ENCODE measurements around the gene PMIS2.
A peak's percentile ranks its signal among the peaks of the same experiment; 100 is the strongest.
"Not testable (repeated sequence)": the region's sequence is repeated elsewhere in the genome, so short reads cannot be mapped to it uniquely, and the experiment has no call there.

PMIS2 gene

DNA sequence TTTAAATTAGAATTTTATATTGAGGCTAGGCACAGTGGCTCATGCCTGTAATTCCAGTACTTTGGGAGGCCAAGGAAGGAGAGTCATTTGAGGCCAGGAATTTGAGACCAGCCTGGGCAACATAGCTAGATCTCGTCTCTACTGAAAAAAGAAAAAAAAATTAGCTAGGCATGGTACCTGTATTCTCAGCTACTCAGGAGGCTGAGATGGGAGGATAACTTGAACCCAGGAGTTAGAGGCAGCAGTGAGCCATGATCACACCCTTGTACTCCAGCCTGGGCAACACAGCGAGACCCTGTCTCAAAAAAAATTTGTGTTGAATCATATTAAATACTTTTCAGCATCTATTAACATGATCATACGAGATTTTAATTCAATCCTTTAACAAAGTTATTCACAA lies 4.9 kb downstream of the PMIS2 start:
- DNase-seq (ENCODE audit: low read depth in 2 of 2, low spot score in 1 of 2) = no peak

DNA sequence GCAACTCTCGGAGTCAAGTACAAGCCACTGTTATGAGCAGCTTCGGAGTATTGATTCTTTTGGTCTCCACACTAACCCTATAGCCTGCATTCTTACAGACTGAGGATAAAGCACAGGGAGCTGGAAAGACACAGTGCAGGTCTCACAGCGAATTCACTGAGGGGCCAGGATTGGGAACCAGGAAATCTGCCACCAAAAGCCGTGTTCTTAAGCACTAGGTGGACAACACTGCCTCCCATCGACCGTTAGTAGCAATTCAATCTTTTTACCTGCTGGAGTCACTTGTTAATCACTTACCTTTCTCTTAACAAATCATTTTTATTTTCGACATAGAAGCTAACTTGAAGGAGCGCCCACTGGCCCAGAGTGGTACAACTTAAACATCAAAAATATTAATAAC lies 6.3 kb downstream of the PMIS2 start:
- no peak for DNase-seq (ENCODE audit: low read depth in 2 of 2, low spot score in 1 of 2)

DNA sequence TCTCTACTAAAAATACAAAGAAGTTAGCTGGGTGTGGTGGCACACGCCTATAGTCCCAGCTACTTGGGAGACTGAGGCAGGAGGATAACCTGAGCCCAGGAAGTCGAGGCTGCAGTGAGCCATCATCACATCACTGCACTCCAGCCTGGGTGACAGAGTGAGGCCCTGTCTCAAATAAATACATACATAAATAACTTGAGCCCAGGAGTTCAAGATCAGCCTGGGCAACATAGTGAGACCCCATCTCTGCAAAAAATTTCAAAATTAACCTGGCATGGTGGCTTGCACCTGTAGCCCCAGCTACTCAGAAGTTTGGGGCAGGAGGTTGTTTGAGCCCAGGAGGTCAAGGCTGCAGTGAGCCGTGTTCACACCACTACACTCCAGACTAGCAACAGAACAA lies 9.1 kb downstream of the PMIS2 start:
- not testable (repeated sequence) for DNase-seq (ENCODE audit: low read depth in 2 of 2, low spot score in 1 of 2)

DNA sequence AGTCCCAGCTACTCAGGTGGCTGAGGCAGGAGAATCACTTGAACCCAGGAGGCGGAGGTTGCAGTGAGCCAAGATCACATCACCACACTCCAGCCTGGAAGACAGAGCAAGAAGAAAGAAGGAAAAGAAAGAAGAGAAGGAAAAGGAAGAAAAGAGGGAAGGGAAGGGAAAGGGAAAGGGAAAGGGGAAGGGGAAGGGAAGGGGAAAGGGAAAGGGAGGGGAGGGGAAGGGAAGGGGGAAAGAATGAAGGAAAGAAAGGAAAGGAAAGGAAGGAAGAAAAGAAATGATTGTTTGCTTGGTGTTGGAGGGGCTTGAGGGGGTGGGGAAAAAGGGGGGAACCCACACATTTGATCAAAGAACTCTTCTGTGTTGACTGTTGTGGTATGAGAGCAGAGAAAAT lies 10.0 kb downstream of the PMIS2 start:
- no peak for DNase-seq (ENCODE audit: low read depth in 2 of 2, low spot score in 1 of 2)

DNA sequence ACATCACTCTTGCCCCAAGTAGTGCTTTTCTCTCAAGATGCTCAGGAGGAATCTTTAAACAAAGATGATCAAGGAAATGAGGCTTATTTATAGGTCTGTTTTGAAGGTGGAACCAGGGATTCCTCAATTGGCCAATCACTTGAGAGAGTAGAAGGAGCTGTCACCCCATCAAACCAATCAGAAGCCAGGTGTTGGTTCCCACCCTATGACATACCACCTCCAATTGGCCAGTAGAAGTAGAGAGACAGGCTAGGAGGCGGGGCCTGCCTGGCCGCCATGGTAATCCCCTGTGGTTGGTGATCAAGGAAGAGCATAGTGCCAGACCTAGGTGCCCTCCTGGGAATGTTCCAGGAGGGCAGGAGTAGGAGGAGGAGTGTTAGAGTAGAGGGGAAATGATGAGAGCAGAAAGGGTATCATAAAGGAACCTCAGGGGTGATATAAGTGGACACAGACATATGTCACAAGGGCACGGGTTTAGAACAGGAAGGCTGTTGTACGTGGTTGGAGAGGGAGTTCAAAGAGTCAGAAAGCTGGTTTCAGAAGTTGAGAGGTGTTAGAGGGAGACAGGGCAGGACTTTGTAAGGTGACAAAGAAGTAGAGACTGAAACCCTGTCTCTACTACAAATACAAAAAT lies 10.5 kb downstream of the PMIS2 start:
- no peak for DNase-seq (ENCODE audit: low read depth in 2 of 2, low spot score in 1 of 2)

DNA sequence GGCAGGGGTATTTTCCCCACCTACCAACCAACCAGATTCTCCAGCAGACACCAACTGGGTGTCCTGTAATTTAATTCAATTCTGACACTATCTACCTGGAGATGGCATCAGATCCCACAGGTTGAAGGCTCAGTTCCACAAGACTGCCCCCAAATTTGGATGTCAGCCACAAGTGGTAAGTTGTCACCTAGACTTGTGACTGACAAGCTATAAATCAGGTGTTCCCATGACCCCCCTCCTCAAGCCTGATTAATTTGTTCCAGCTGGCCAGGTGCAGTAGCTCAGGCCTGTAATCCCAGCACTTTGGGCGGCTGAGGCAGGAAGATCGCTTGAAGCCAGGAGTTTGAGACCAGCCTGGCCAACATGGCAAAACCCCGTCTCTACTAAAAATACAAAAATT lies 16.0 kb downstream of the PMIS2 start:
- DNase-seq (ENCODE audit: low read depth in 2 of 2, low spot score in 1 of 2) = no peak

DNA sequence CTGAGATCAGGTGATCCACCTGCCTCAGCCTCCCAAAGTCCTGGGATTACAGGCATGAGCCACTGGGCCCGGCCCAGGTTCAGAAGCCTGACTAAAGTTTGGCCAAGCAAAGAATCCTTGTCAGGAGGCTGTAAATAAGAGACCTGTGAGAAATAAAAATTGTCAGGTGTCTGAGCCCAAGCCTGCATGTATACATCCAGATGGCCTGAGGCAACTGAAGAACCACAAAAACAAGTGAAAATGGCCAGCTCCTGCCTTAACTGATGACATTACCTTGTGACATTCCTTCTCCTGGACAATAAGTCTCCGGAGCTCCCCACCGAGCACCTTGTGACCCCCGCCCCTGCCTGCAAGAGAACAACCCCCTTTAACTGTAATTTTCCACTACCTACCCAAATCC lies 18.5 kb downstream of the PMIS2 start:
- not testable (repeated sequence) for DNase-seq (ENCODE audit: low read depth in 2 of 2, low spot score in 1 of 2)

DNA sequence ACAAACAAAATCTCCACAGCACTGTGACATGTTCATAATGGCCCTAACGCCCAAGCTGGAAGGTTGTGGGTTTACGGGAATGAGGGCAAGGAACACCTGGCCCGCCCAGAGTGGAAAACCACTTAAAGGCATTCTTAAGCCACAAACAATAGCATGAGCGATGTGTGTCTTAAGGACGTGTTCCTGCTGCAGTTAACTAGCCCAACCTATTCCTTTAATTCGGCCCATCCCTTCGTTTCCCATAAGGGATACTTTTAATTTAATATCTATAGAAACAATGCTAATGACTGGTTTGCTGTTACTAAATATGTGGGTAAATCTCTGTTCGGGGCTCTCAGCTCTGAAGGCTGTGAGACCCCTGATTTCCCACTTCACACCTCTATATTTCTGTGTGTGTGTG lies 21.2 kb downstream of the PMIS2 start:
- DNase-seq (ENCODE audit: low read depth in 2 of 2, low spot score in 1 of 2) = not testable (repeated sequence)

DNA sequence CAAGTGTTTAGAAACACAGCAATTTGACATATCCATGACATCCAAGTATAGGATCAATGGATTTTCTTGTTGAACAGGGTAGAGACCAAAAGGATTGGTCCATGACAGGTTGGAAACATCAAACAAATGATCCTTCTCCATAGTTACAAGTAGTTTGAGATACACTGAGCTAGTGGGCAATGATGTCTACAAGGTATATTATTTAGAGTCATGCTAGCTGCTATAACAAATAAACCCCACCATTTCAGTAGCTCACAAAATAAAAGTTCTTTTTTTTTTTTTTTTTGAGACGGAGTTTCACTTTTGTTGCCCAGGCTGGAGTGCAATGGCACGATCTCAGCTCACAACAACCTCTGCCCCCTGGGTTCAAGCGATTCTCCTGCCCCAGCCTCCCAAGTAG lies 21.7 kb downstream of the PMIS2 start:
- DNase-seq (ENCODE audit: low read depth in 2 of 2, low spot score in 1 of 2) = no peak

DNA sequence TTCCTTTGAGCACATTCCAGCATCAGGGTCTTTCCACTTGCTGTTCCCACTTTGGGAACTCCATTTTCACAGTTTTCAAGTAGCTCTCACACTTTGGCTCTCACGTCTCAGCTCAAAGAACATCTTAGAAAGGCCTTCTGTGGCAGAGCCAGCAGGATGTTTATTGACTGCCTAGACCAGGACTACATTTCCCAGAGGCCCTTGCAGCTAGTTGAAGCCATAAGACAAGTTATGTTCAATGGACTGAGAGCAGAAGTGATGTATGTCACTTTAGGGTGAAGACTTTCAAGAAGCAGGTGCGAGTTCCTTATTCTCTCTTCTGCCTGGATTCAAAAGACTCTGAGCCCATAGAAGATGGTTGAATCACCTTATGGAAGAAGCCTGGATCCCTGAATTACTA lies 22.3 kb downstream of the PMIS2 start:
- no peak for DNase-seq (ENCODE audit: low read depth in 2 of 2, low spot score in 1 of 2)

DNA sequence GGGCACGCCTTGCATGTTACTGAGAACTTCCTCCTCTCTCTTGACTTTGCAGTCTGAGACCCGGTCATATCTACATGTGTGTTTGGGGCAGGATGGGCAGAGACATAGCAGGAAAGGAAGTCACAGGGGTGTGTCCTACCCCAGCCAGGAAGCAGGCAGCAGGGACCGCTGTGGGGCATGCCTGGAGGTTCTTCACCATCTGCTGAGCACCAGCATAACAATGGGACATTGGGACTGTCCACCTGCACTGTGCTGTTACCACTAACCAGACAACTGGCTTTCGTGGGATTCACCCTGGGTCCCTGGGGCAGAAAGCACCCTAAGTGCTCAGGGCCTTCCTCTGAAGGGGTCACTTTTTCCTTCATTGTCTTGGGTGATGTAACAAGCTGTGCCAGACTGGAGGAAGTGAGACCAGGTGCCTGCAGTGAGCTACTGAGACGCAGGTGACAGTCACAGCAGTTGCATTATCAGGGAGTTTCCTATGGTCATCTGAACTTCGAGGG lies 23.9 kb downstream of the PMIS2 start:
- no peak for DNase-seq (ENCODE audit: low read depth in 2 of 2, low spot score in 1 of 2)

DNA sequence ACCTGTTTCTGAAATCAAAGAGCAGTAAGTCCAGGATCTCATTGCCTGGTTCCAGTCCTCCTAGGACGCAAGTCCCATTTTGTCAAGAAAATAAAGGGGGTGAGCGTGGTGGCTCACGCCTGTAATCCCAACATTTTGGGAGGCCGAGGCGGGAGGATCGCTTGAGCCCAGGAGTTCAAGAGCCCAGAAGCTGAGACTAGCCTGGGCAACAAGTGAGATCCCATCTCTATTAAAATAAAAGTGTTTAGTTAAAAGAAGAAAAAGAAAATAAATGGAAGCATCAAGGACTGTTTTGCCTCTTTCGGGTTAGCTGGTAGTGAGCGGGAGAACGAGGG lies 26.2 kb downstream of the PMIS2 start:
- DNase-seq (ENCODE audit: low read depth in 2 of 2, low spot score in 1 of 2) = no peak

DNA sequence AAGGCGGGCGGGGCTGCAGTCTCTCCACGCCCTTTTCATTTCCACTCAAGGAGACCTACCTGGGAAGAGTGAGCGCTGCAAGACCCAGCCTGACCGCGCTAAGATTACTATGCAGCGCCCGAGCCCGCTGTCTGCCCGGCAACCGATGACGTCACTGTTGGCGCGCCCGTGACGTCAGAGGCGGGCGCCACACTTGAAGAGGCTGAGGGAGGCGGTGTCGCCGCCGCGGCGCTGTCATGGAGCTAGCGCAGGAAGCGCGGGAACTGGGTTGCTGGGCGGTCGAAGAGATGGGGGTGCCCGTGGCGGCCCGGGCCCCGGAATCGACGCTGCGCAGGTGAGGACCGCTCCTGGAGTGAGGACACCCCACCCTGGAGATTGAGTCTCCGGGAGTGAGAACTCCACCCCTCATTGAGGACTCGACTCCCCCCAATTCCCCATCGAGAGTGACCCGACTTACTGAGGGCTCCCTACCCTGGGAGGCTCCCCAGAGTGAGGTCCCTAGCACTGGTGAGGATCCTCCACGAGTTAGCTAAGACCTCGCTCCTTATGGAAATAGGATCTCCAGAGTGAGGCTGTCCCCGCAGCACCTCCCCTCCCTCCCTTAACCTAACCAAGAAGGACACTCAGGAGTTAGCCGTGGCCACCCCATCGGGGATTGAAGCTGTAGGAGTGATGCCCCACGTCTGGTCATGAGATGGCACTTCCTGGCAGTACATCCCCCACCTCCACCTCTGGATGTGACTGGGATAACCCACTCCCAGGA lies 26.8 kb downstream of the PMIS2 start, which contains the start of gene HAUS5:
HAUS5 (plus strand) TSS at position 177 of the 763 bp plus-strand sequence; CDS start at position 237, 60 bp downstream.
- DNase-seq (ENCODE audit: low read depth in 2 of 2, low spot score in 1 of 2) = peak; percentile 87 to 94

DNA sequence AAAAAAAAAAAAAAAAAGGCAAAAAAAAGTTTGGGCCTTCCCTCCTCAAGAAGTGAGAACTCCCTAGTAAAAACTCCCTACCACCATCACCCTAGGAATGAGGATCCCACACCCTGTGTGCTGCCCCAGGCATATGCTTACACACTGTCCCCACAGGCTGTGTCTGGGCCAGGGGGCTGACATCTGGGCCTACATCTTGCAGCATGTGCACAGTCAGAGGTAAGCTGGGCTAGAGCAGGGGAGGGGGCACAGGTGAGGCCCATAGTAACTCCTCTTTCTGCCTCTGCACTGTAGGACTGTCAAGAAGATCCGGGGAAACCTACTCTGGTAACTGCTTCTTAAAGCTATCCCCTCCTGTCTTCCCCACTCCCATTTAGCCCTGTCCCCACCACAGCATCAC lies 27.6 kb downstream of the PMIS2 start:
- DNase-seq (ENCODE audit: low read depth in 2 of 2, low spot score in 1 of 2) = no peak

DNA sequence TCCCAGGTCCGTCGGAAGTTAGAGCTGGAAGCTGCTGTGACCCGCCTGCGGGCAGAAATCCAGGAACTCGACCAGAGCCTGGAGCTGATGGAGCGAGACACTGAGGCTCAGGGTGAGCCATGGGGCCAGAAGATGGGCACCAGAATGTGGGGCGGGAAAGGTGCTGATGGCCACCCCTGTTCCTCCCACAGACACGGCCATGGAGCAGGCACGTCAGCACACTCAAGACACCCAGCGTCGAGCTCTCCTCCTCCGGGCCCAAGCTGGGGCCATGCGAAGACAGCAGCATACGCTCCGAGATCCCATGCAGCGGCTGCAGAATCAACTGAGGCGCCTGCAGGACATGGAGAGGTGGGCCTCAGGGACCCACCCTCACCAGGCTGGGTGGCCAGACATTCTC lies 29.1 kb downstream of the PMIS2 start:
- DNase-seq (ENCODE audit: low read depth in 2 of 2, low spot score in 1 of 2) = no peak

DNA sequence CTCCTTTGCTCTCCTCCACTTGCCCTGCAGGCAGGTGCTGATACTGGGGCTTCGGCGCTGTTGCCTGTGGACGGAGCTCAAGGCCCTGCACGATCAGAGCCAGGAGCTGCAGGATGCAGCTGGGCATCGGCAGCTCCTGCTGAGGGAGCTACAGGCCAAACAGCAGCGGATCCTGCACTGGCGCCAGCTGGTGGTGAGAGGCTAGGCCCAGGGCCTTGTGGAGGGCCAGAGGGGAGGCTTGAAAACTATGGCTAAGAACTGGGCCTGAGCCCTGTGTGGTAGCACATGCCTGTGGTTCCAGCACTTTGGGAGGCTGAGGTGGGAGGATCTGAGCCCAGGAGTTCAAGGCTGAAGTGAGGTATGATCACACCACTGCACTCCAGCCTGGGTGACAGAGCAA lies 32.9 kb downstream of the PMIS2 start:
- no peak for DNase-seq (ENCODE audit: low read depth in 2 of 2, low spot score in 1 of 2)

DNA sequence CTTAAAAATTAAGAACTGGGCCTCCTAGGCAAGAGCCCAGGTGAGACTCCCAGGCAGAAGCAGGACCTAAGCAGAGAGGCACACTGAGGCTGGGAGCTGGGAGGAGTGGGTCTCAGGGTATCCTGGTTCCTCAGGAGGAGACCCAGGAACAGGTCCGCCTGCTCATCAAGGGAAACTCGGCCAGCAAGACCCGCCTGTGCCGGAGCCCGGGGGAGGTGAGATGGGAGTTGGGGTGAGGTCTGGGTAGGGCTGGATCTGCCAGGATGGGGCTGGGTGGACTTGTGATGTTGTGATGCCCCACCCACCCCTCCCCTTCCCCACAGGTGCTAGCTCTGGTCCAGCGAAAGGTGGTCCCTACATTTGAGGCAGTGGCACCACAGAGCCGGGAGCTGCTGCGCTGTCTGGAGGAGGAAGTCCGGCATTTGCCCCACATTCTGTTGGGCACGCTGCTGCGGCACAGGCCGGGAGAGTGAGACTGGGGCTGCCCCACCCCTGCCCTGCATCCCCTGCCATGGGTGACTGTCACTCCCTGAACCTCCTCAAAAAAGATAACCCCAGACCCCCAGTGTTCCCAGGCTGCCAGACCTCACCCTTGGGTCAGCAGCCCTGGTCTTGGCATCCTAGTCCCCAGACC lies 33.4 kb downstream of the PMIS2 start:
- DNase-seq (ENCODE audit: low read depth in 2 of 2, low spot score in 1 of 2) = no peak

DNA sequence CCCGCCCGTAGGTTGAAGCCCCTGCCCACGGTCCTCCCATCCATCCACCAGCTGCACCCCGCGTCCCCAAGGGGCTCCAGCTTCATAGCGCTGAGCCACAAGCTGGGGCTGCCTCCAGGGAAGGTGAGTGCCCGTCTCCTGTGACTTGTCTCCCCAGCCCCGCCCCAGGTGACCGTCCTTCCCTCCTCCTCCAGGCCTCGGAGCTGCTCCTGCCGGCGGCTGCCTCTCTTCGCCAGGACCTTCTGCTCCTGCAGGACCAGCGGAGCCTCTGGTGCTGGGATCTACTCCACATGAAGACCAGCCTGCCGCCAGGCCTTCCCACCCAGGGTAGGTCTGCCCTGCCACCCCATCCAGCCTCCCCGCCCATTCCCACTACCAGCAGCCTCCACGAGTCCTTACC lies 34.0 kb downstream of the PMIS2 start:
- DNase-seq (ENCODE audit: low read depth in 2 of 2, low spot score in 1 of 2) = no peak

DNA sequence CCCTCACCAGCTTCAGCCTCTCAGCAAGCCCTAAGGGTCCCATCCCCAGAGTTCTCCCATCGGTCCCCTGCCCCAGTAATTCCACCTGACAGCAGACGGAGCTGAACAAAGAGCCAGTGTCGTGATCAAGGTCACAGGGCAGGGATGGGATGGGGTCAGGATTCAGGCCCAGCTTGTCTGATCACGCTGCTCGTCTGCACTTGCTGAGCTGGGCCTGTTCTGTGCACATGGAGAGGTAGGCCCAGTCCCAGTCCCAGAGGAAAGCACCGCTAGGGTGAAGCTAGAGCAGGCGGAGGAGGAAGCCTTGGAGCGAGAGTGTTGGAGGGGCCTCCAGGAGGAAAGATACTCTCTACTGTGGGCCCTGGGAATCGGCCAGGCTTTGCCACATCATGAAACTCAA lies 35.7 kb downstream of the PMIS2 start:
- DNase-seq (ENCODE audit: low read depth in 2 of 2, low spot score in 1 of 2) = no peak

DNA sequence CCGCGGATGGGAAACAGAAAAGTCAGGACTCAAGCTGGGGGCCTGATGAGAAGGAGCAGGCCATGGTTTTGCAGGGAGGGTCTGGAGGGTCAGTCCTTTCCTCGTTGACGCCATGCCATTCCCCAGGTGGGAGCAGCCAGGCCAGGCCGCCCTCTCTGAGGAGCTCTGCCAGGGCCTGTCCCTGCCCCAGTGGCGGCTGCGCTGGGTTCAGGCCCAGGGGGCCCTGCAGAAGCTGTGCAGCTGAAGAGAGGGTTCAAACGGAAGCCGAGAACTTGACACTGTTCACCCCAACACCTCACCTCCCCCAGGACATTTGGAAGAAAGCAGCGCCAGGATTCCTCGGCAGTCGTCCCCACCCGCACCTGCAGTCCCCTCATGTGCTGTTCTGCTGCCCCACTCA lies 36.8 kb downstream of the PMIS2 start:
- DNase-seq (ENCODE audit: low read depth in 2 of 2, low spot score in 1 of 2) = no peak

DNA sequence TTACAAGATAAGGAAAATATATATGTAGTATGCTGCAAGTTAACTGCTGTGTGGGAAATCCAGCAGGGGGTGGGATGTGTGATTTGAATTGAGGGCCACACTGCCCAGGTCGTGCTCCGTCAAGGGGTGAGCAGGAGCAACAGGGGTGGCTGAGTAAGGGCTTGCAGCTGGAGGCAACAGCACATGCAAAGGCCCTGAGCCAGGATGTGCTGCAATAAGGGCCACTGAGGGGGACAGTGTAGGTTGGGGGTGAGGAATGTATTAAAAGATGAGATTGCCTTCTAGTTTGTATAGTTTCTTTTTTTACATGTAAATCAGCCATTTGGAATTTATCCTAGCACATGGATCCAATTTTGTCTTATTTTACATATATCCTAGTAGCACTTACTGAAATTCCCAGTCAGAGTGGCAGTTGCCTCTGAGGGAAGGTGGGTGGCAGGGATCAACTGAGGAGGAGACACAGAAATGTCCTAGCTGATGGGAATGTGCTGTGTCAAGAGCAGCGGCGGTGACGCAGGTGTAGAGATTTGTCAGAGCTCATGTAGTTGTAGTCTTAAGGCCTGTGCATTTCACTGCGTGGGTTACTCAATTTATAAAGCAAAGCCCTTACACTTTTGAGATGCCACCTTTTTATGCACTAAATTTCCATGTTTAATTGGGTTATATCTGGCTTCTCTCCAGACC lies 37.5 kb downstream of the PMIS2 start:
- no peak for DNase-seq (ENCODE audit: low read depth in 2 of 2, low spot score in 1 of 2)

DNA sequence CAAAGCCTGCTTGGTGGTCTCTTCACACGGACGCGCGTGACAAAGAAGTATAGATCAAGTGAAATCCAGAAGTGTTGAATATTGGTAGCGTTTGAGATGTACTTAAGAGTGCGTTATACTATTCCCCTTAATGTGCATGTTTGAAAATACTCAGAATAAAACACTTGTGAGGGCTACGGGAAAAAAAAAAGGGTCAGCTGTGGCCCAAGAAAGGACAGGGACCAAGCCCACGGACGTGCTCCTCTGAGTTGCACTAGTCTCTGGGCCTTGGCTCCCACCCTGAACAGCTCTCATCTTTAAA lies 42.2 kb downstream of the PMIS2 start:
- no peak for DNase-seq (ENCODE audit: low read depth in 2 of 2, low spot score in 1 of 2)

Data from stimulated activated CD8-positive, alpha-beta memory T cell treated with anti-CD3 and anti-CD28 coated beads, Interleukin-4, amount 100 ng/mL, for 4 hours (primary cell).